GM04503 (cell line): ENCODE measurements around the gene DMGDH.

ENCODE experiments used
- DNase-seq: peaks from one replicate; pipeline ENCODE4 v3.0.0-alpha.2; 2012; ENCODE audit warnings: low read depth

DMGDH gene

DNA sequence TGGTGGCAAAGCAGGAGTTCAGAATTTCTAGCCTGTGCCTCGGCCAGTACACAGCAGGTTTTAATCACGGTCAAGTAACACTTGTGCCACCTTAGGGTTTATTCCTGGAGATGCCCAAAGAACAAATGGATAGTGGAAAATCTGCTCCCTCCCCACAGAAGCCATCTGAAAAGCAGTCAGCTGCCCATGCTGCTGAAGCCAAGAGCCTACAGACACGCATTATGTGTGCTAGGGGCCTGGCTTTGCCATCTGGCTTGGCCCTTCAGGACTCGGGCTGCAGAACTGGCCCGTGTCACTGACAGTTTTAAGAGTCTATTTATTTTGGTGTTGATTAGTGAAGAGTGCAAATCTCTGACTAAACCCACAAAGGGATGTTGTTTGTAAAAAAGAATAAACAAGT is 95.5 kb downstream of the DMGDH start:
- DNase-seq, result no peak

DNA sequence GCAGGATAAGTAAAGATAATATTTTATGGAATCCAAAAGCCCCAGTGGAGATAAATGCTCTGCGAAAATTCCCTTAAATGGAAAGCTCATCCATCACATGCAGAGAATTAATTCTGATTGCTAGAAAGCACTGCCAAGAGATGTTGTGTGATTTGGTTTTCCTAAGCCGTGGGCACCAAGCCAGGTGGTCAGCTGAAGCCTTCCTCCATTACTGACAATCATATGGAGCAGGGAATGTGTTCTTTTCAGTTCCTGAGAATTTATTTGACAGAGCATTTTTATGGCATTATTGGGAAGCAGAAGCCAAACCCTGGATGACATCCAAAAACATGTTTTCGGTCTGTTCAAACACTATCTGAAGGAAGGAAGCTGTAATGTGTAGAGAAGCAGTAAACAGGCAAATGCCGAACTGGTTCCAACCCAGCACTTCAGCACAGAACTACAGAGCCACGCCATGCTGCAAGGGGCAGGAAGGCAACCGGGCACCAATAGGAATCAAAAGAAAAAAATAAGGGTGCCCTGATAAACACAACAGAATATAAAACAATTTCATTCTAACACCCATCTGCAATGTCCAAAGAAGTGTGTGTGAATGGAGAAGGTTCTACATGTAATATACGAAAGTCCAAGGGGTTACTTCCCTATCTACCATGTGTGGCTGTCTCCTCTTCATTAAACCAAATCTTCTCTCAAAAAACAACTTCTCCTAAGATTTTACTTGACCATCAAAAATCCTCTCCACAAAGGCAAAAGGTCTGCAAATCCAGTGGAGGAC is 96.6 kb downstream of the DMGDH start:
- DNase-seq, result no peak

DNA sequence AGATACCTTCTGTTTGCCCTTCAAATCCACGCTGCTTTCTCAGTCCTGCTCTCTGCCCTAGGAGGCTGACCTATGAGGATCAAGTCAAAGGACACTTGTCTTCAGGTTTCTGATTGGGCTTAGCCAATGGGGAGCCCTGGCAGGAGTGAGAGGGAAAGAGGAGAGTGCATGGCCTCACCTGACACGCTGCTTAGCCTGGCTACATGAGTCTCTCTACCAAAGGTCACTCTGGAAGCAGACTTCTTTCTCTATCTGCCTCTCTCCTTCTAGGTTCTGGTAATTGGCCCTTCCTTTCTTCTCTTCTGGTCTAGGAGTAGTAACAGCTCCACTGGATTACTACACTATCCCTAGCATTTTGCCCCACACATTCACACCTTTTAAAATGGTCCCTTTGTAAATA is 97.5 kb downstream of the DMGDH start:
- no peak for DNase-seq

DNA sequence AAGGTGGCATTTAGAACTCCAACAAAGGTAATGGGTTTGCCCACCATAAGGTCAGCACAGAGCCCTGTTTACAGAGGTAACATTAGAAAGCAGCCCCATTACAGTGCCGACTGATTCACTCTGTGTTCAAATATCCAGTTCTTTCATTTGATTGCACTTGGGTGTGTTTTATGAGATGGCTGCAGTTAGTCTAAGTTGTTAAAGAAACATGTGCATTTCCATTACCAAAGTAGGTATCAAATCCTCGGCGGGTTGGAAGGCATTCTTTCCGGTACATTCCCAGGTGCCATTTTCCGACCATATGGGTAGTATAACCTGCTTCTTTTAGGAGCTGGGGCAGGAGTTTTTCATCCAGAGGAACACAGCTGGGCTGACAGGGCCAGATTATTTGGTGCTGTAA is 100.7 kb downstream of the DMGDH start:
- no peak for DNase-seq

DNA sequence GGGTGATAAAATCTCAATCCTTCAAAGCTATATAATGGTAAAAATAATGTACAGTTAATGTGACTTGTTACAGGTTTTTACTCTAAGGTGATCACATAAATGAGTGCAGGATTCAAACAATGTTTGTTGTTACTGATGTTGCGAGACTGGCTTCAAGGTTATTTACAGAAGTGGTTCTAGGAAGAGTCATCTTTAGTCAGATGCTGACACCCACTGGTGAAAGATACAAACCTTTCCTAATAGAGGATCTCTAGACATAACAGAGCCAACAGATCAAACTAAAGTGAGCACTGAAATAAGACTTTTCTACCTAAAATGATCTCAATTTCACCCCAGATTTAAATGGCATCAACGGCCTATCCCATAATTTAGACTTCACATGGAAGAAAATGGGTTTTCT is 104.6 kb downstream of the DMGDH start:
- DNase-seq, result no peak

DNA sequence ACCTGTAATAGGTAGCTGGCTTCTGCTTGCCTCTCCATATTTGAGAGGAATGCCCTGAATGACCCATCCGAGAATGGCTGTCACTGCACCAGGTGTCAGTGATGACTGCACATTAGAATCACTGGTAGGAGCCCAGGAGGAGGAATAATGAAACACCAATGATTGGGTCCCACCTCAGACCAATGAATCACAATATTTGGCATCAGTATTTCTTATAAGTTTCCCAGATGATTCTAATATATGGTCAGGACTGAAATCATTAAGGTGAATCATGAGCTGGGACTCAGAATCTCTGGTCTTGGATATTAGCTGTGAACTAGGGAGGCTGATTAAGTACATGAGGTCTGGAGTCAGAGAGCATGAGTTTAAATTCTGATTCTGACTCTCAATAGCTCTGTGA is 107.7 kb downstream of the DMGDH start:
- DNase-seq, result no peak

DNA sequence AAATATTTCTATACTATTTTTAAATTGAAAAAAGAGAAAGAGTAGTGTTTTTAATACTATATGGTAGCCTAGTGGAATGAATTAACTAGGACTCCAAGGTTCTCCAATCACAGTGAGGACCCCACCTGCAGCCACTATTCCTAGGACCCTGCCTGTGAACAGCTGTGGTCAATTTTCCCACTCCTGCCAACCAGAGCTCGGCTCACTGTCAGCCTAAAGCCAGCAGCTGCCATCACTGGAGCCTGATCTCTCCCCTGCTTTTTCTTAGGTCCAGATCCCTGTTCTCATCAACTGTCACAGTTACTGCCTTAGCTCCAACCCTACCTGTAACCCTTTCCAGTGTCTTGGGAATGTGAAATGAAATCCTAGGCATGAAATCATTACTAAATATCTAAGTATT is 109.7 kb downstream of the DMGDH start:
- DNase-seq, result no peak

DNA sequence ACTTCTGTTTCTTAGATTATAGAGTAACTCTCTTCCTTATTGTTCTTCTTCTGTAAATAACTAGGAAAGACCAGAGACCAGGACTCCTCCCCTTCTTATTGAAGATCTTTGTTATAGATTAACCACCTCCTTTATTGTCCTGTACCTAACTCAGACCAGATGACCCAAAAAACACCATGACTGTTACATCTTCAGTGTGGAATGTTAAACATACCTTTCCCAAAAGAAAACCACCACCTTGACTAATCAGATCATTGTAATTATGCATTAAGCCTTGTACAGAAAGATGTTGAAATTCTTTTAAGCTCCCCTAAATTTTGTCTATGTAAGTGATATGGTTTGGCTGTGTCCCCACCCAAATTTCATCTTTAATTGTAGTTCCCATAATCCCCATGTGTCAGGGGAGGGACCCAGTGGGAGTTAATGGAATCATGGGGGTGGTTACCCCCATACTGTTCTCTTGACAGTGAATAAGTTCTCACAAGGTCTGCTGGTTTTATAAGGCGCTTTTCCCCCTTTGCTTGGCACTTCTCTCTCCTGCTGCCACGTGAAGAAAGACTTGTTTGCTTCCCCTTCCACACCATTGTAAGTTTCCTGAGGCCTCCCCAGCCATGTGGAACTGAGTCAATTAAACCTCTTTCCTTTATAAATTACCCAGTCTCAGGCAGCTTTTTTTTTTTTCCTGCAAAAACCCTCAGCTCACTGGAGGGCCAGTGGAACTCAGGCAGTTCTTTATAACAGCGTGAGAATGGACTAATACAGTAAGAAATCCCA is 110.6 kb downstream of the DMGDH start:
- no peak for DNase-seq

DNA sequence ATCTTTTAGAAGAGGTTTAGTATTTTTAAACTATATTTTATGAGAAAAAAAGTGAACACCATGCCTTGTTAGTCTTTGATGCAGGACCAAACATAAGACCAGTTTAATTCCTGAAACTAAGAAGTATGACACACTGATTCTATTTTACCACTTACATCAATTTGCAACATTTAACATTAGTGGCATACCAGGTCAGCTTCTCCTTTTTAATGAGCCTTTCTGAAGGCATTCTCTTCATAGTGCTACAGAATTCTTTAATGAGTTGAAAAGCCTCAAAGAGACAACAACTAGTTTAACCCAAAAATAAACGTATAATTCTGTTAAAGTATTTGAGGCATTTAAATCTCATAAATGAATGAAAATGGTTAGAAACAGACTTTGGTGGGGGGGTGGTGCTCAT is 112.6 kb downstream of the DMGDH start:
- DNase-seq, result no peak

DNA sequence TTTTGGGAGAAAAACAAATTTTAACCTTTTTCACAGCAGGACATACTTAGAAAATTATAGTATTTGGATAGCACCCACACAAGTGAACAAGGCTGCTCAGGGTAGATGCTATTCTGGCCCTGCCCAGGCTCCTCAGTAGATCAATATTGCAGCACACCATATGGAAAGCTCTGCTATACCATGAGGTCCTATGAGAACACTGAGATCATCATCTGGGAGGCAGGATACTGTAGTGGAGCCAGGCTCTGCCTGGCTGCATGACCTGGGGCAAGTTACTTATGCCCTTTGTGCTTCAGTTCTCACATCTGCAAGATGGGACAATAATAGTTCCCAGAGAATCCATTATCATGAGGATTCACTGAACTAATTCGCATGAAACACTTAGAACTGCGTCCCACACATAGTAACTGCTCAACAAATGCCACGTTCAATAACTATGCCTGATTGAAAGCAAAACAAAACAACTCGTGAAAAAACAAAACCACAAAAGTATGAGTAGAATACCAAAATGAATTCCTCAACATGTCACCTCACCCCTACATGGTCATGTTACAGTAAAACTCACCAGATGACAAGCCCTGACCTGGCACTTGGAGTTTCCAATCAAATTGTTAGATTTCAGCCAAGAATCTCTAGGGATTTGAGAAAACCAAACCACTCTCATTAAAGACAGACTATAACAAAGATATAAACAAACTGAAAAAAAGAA is 116.2 kb downstream of the DMGDH start:
- DNase-seq, result peak; percentile 46
